IMR-90 (cell line): ENCODE results near the gene MSH5. TPM values are rescaled to one million over a fixed set of nuclear protein-coding genes. Genes with fewer than 3 reads are reported as not detected.

ENCODE experiments used
- ATAC-seq: fragments of 200-7000 bp; cut with Tn5 transposase; 2 replicates; pipeline ENCODE4 v1.9.1; 2020; ENCODE audit warnings: low read depth, mild to moderate bottlenecking, moderate library complexity
- BruUV-seq: library from RNA; stranded (reverse); fragments of 400-500 nt; replicated peaks from 2 replicates; lab custom pipeline; 2021; lab: Mats Ljungman, UMichigan
- CTCF ChIA-PET: fragments of 300-600 bp; formaldehyde crosslinking; extraction: SDS; loops from one replicate; lab custom pipeline; 2021; ENCODE audit warnings: antibody characterized with exemption; lab: Yijun Ruan, JAX
- POLR2A ChIA-PET: fragments of 300-600 bp; sonication (Branson Sonifier 250); formaldehyde crosslinking; loops from one replicate; lab custom pipeline; 2022; ENCODE audit warnings: antibody characterized with exemption; ENCODE audit not compliant: unreplicated experiment; lab: Charles Lee
- DNase-seq: peaks from one replicate; pipeline ENCODE4 v3.0.0; 2013
- H2AFZ ChIP-seq: replicated peaks from 2 replicates; pipeline ENCODE3; 2013; ENCODE audit warnings: low read length, mild to moderate bottlenecking; ENCODE audit not compliant: poor library complexity
- H2AK5ac ChIP-seq: 2 replicates; pipeline ENCODE4 v1.6.1; 2013; ENCODE audit warnings: low read depth, low read length, inconsistent platforms
- H2AK9ac ChIP-seq: replicated peaks from 2 replicates; pipeline ENCODE3; 2013; ENCODE audit warnings: mild to moderate bottlenecking, low read depth, low read length, moderate library complexity; ENCODE audit not compliant: poor library complexity
- H2BK120ac ChIP-seq: 2 replicates; pipeline ENCODE4 v1.6.1; 2013; ENCODE audit warnings: low read depth, low read length, inconsistent platforms
- H2BK15ac ChIP-seq: 3 replicates; pipeline ENCODE4 v1.6.1; 2013; ENCODE audit warnings: low read depth, low read length, inconsistent platforms
- H2BK20ac ChIP-seq: 2 replicates; pipeline ENCODE4 v1.6.1; 2013; ENCODE audit warnings: low read depth, mild to moderate bottlenecking, inconsistent platforms, low read length, moderate library complexity
- H2BK5ac ChIP-seq: 2 replicates; pipeline ENCODE4 v1.6.1; 2013; ENCODE audit warnings: mild to moderate bottlenecking, low read depth, low read length, inconsistent platforms; ENCODE audit not compliant: poor library complexity, severe bottlenecking
- H3K14ac ChIP-seq: replicated peaks from 2 replicates; pipeline ENCODE4 v1.6.1; 2013; ENCODE audit warnings: low read depth, low read length, inconsistent platforms
- H3K18ac ChIP-seq: 2 replicates; pipeline ENCODE4 v1.6.1; 2013; ENCODE audit warnings: low read depth, low read length, control low read depth
- H3K23ac ChIP-seq: 2 replicates; pipeline ENCODE4 v1.6.1; 2013; ENCODE audit warnings: low read depth, low read length, inconsistent platforms
- H3K27ac ChIP-seq: 2 replicates; pipeline ENCODE4 v1.5.1; 2013; ENCODE audit warnings: mild to moderate bottlenecking, control low read depth, low read length; ENCODE audit not compliant: insufficient read depth
- H3K27me3 ChIP-seq: 2 replicates; pipeline ENCODE4 v1.6.1; 2013; ENCODE audit warnings: low read length; ENCODE audit not compliant: control insufficient read depth, insufficient read depth
- H3K36me3 ChIP-seq: 2 replicates; pipeline ENCODE4 v1.6.1; 2013; ENCODE audit warnings: low read length, mixed read lengths; ENCODE audit not compliant: control insufficient read depth, insufficient read depth
- H3K4ac ChIP-seq: 2 replicates; pipeline ENCODE4 v1.6.1; 2013; ENCODE audit warnings: low read depth, low read length, inconsistent platforms
- H3K4me1 ChIP-seq: 2 replicates; pipeline ENCODE4 v1.6.1; 2013; ENCODE audit warnings: low read length, mixed read lengths; ENCODE audit not compliant: control insufficient read depth, insufficient read depth
- H3K4me2 ChIP-seq: 2 replicates; pipeline ENCODE4 v1.6.1; 2013; ENCODE audit warnings: low read depth, mild to moderate bottlenecking, control low read depth, low read length, moderate library complexity
- H3K4me3 ChIP-seq: 2 replicates; pipeline ENCODE4 v1.5.1; 2013; ENCODE audit warnings: low read depth, mild to moderate bottlenecking, control low read depth, low read length, moderate library complexity; ENCODE audit not compliant: insufficient read depth
- H3K56ac ChIP-seq: 2 replicates; pipeline ENCODE4 v1.6.1; 2013; ENCODE audit warnings: low read length, inconsistent platforms; ENCODE audit not compliant: insufficient read depth; ENCODE audit errors: extremely low read depth
- H3K79me1 ChIP-seq, 2 experiments: 2 replicates each; pipeline ENCODE4 v1.6.1; 2013; ENCODE audit warnings: low read length in 2 of 2, inconsistent platforms in 1 of 2, low read depth in 1 of 2
- H3K9ac ChIP-seq: 2 replicates; pipeline ENCODE4 v1.6.1; 2013; ENCODE audit warnings: low read depth, low read length, control low read depth
- H3K9me1 ChIP-seq: 2 replicates; pipeline ENCODE4 v1.6.1; 2013; ENCODE audit warnings: low read length, inconsistent platforms; ENCODE audit not compliant: insufficient read depth
- H3K9me3 ChIP-seq: 2 replicates; pipeline ENCODE4 v1.6.1; 2013; ENCODE audit warnings: low read length; ENCODE audit not compliant: control insufficient read depth, insufficient read depth
- H4K20me1 ChIP-seq: 2 replicates; pipeline ENCODE4 v1.6.1; 2013; ENCODE audit warnings: low read length, inconsistent platforms; ENCODE audit not compliant: insufficient read depth
- H4K5ac ChIP-seq: 2 replicates; pipeline ENCODE4 v1.6.1; 2013; ENCODE audit warnings: mild to moderate bottlenecking, low read depth, low read length, control low read depth
- H4K8ac ChIP-seq, 2 experiments: 2 replicates each; pipeline ENCODE4 v1.6.1; 2013; ENCODE audit warnings: low read depth in 2 of 2, low read length in 2 of 2, control low read depth in 1 of 2, inconsistent platforms in 1 of 2
- H4K91ac ChIP-seq: 2 replicates; pipeline ENCODE4 v1.6.1; 2013; ENCODE audit warnings: low read depth, low read length, inconsistent platforms; ENCODE audit not compliant: insufficient read depth
- BHLHE40 ChIP-seq: fragments of 150-350 bp; IDR thresholded peaks from 2 replicates; pipeline ENCODE4 v1.6.1; 2016; ENCODE audit warnings: mild to moderate bottlenecking, low read depth, low read length
- CEBPB ChIP-seq: IDR thresholded peaks from 2 replicates; pipeline ENCODE4 v1.6.1; 2012; ENCODE audit warnings: low read depth, low read length, improper control_type of control experiment
- CHD1 ChIP-seq: IDR thresholded peaks from 2 replicates; pipeline ENCODE4 v1.6.1; 2012; ENCODE audit warnings: low read depth, low read length, improper control_type of control experiment
- FOS ChIP-seq: fragments of 150-350 bp; IDR thresholded peaks from 2 replicates; pipeline ENCODE4 v1.6.1; 2016; ENCODE audit warnings: low read depth, low read length
- MAFK ChIP-seq: IDR thresholded peaks from 2 replicates; pipeline ENCODE4 v1.6.1; 2012; ENCODE audit warnings: low read depth, low read length, improper control_type of control experiment
- MAZ ChIP-seq: IDR thresholded peaks from 2 replicates; pipeline ENCODE4 v1.6.1; 2012; ENCODE audit warnings: low read depth, mild to moderate bottlenecking, low read length, improper control_type of control experiment, moderate library complexity, borderline replicate concordance
- MXI1 ChIP-seq: IDR thresholded peaks from 2 replicates; pipeline ENCODE4 v1.6.1; 2012; ENCODE audit warnings: low read depth, mild to moderate bottlenecking, low read length, moderate library complexity, borderline replicate concordance
- NFE2L2 ChIP-seq: fragments of 150-350 bp; IDR thresholded peaks from 2 replicates; pipeline ENCODE4 v1.6.1; 2016; ENCODE audit warnings: low read depth, mild to moderate bottlenecking, low read length
- POLR2A ChIP-seq: IDR thresholded peaks from 2 replicates; pipeline ENCODE4 v1.6.1; 2012; ENCODE audit warnings: mild to moderate bottlenecking, low read depth, low read length
- RAD21 ChIP-seq: IDR thresholded peaks from 2 replicates; pipeline ENCODE4 v1.6.1; 2012; ENCODE audit warnings: low read length, improper control_type of control experiment
- RCOR1 ChIP-seq: IDR thresholded peaks from 2 replicates; pipeline ENCODE4 v1.6.1; 2012; ENCODE audit warnings: mild to moderate bottlenecking, low read length, improper control_type of control experiment; ENCODE audit not compliant: insufficient replicate concordance
- RFX5 ChIP-seq: IDR thresholded peaks from 2 replicates; pipeline ENCODE4 v1.8.0; 2012; ENCODE audit warnings: low read depth, mild to moderate bottlenecking, low read length, moderate library complexity
- SMC3 ChIP-seq: fragments of 150-350 bp; IDR thresholded peaks from 2 replicates; pipeline ENCODE4 v1.6.1; 2016; ENCODE audit warnings: low read depth, mild to moderate bottlenecking, antibody characterized with exemption, low read length, moderate library complexity
- WGBS, 2 experiments: methylation state at CpG; one replicate each; pipeline versions ENCODE4 v1.1.5 to v1.1.7; 2013; ENCODE audit warnings: missing lambda C conversion rate in 2 of 2; ENCODE audit not compliant: insufficient read length in 1 of 2; ENCODE audit errors: extremely low coverage in 2 of 2; 5-methylcytosine and 5-hydroxymethylcytosine counted together
- dilution Hi-C: fragments of 300-500 bp; cut with HindIII; formaldehyde crosslinking; loops from one replicate; pipeline ENCODE4 v1.14.3; 2018; ENCODE audit warnings: low sequenced_read_pairs; ENCODE audit not compliant: unreplicated experiment
- in situ Hi-C: fragments of 300-500 bp; cut with MboI; formaldehyde crosslinking; loops from 3 replicates; pipeline ENCODE4 v1.14.3; 2019; ENCODE audit warnings: low sequenced_read_pairs, inconsistent platforms, mixed read lengths
- intact Hi-C: fragments of 100-400 bp; cut with micrococcal nuclease; formaldehyde crosslinking; loops from 2 replicates; pipeline ENCODE4 v1.10.0; 2022
- polyA plus RNA-seq, 3 experiments: library from polyadenylated mRNA; depleted of rRNA; stranded (reverse); fragments of >200 nt; gene quantifications; 2 replicates each; pipeline ENCODE4 v1.2.3, GENCODE V29; 2012; ENCODE audit warnings: low replicate concordance in 1 of 3
- total RNA-seq: library from RNA; depleted of rRNA; stranded (reverse); fragments of >200 nt; gene quantifications from 2 replicates; pipeline ENCODE4 v1.2.3, GENCODE V29; 2012
- TF ChIP-seq, protein P1 (sequence below): conservative IDR thresholded peaks from 2 replicates; pipeline ENCODE4 v1.5.1; 2012; ENCODE audit warnings: mild to moderate bottlenecking, low read depth, low read length, improper control_type of control experiment
- TF ChIP-seq, protein P2 (sequence below): fragments of 150-350 bp; IDR thresholded peaks from 2 replicates; pipeline ENCODE4 v1.6.1; 2017; ENCODE audit warnings: mild to moderate bottlenecking, antibody characterized with exemption, low read length, low read depth
- TF ChIP-seq, protein P3 (sequence below): fragments of 150-350 bp; IDR thresholded peaks from 2 replicates; pipeline ENCODE4 v1.6.1; 2016; ENCODE audit warnings: low read depth, mild to moderate bottlenecking, low read length, moderate library complexity, borderline replicate concordance

MSH5 gene
- total and polyA plus RNA-seq, 2 of the 4 experiments (the other 2 are of a cell fraction), result 5.6 to 15.7 TPM

DNA sequence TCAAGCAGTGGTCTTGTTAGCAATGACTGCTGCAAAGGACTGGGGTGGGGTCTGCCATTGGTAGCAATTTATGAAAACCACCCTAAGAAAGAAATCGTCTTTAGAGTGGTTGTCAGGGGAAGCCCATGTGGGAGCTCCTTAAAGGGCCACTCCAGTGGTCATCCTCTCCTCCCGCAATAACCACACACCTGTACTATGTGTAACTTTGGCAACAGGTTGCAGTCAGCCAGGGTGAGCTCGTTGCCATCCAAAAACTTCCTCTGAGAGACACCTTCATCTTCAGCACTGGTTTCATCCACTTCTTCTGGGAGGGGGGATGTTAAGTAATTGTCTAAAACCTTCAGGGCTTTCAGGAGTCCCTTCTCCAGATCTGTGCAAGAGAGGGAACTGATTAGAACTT lies 7.8 kb upstream of the MSH5 start:
- DNase-seq (no peak), ATAC-seq (no peak)
- Histone ChIP-seq H3K56ac (no peak overlapping the region), H4K8ac (no peak overlapping the region), H4K20me1 (peaks cover 38% of the 10 kb centered on the region), H3K4me1 (peaks cover 13% of the 10 kb centered on the region), H2AK5ac (no peak overlapping the region), H3K4me3 (no peak overlapping the region), H2AK9ac (no peak overlapping the region), H3K23ac (0 out of 2 replicates have a peak overlapping the region, but pooled peaks have one; percentile 49), H3K14ac (no peak overlapping the region), H3K36me3 (peaks cover 42% of the 10 kb centered on the region), H3K9ac (no peak overlapping the region), H3K79me1 (peaks cover 3 to 72% of the 10 kb centered on the region in 2 experiments; a peak in 3 of 4 replicates), H3K9me3 (no peaks in the 10 kb centered on the region), H3K9me1 (peaks cover 10% of the 10 kb centered on the region), H4K91ac (no peak overlapping the region), H3K18ac (no peak overlapping the region), H3K27me3 (no peaks in the 10 kb centered on the region), H2BK120ac (no peak overlapping the region), H3K4ac (no peak overlapping the region), H3K4me2 (no peak overlapping the region), H4K5ac (no peak overlapping the region), H2BK15ac (no peak overlapping the region), H3K27ac (no peak overlapping the region), H2BK5ac (no peak overlapping the region), H2BK20ac (no peak overlapping the region), H2AFZ (no peak overlapping the region)
- no CpG with 5 or more reads among the region's 3 CpGs for WGBS, 2 experiments
- no TSS peak for BruUV-seq
- TF ChIP-seq MXI1 (no peak), FOS (no peak), SMC3 (no peak), CHD1 (no peak), CEBPB (no peak), NFE2L2 (no peak), POLR2A (no peak), MAZ (no peak), RCOR1 (no peak), RAD21 (no peak), BHLHE40 (no peak), MAFK (no peak), RFX5 (no peak)
- TF ChIP-seq, protein P1, sequence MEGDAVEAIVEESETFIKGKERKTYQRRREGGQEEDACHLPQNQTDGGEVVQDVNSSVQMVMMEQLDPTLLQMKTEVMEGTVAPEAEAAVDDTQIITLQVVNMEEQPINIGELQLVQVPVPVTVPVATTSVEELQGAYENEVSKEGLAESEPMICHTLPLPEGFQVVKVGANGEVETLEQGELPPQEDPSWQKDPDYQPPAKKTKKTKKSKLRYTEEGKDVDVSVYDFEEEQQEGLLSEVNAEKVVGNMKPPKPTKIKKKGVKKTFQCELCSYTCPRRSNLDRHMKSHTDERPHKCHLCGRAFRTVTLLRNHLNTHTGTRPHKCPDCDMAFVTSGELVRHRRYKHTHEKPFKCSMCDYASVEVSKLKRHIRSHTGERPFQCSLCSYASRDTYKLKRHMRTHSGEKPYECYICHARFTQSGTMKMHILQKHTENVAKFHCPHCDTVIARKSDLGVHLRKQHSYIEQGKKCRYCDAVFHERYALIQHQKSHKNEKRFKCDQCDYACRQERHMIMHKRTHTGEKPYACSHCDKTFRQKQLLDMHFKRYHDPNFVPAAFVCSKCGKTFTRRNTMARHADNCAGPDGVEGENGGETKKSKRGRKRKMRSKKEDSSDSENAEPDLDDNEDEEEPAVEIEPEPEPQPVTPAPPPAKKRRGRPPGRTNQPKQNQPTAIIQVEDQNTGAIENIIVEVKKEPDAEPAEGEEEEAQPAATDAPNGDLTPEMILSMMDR, result no peak
- TF ChIP-seq, protein P2, sequence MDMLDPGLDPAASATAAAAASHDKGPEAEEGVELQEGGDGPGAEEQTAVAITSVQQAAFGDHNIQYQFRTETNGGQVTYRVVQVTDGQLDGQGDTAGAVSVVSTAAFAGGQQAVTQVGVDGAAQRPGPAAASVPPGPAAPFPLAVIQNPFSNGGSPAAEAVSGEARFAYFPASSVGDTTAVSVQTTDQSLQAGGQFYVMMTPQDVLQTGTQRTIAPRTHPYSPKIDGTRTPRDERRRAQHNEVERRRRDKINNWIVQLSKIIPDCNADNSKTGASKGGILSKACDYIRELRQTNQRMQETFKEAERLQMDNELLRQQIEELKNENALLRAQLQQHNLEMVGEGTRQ, result no peak
- TF ChIP-seq, protein P3, sequence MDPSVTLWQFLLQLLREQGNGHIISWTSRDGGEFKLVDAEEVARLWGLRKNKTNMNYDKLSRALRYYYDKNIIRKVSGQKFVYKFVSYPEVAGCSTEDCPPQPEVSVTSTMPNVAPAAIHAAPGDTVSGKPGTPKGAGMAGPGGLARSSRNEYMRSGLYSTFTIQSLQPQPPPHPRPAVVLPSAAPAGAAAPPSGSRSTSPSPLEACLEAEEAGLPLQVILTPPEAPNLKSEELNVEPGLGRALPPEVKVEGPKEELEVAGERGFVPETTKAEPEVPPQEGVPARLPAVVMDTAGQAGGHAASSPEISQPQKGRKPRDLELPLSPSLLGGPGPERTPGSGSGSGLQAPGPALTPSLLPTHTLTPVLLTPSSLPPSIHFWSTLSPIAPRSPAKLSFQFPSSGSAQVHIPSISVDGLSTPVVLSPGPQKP, result no peak
- intact Hi-C loops (no loop called here), in situ Hi-C loops (no loop called here), dilution Hi-C loops (no loop called here)
- CTCF ChIA-PET, result interaction anchor here (0.6 kb wide), 1 partner anchor 16 kb away, joined by 3 read pairs; no protein-coding TSS in a partner anchor
- POLR2A ChIA-PET, result no interaction called here
